Colonic mucosa (tissue), 4 donors: ENCODE data around the gene PPDPF. TPM values are rescaled to one million over a fixed set of nuclear protein-coding genes. Genes with fewer than 3 reads are reported as not detected.

Experiments
- DNase-seq: peaks from one replicate; pipeline ENCODE4 v3.0.0-alpha.2; 2020
- H3K27ac ChIP-seq: fragments of 200-600 bp; one replicate; pipeline ENCODE4 v1.8.0; 2021
- H3K27me3 ChIP-seq: fragments of 200-600 bp; one replicate; pipeline ENCODE4 v1.8.0; 2021
- H3K36me3 ChIP-seq: fragments of 200-600 bp; one replicate; pipeline ENCODE4 v1.8.0; 2021
- H3K4me1 ChIP-seq: fragments of 200-600 bp; one replicate; pipeline ENCODE4 v1.8.0; 2021; ENCODE audit warnings: mild to moderate bottlenecking
- H3K4me3 ChIP-seq: fragments of 200-600 bp; one replicate; pipeline ENCODE4 v1.8.0; 2021
- H3K9ac ChIP-seq, 2 donors: one replicate each; pipeline ENCODE4 v1.7.0; 2013; ENCODE audit warnings: control low read depth in 2 of 2, low read depth in 2 of 2, low read length in 2 of 2
- H3K9me3 ChIP-seq: fragments of 200-600 bp; one replicate; pipeline ENCODE4 v1.8.0; 2021
- intact Hi-C: fragments of 100-400 bp; cut with DNase I; formaldehyde crosslinking; loops from one replicate; pipeline ENCODE4 v1.14.1; 2022
- total RNA-seq, 2 donors: library from RNA; stranded (reverse); fragmentation: NEBNext Ultra II Directional in 1 of 2; extraction: Animal tissue kit (Norgen Biotek cat#: 25700) in 1 of 2; gene quantifications; one replicate each; pipeline ENCODE4 v1.2.1, GENCODE V29; 2021
- TF ChIP-seq, protein P1 (sequence below): fragments of 200-600 bp; IDR thresholded peaks from one replicate; pipeline ENCODE4 v1.8.0; 2022; ENCODE audit warnings: antibody characterized with exemption, mild to moderate bottlenecking
- donor health status: healthy.
- donor health status: DM: no; HTN: no; CAD: no.
- donor health status: DM: no; HTN: no; CAD: no.

PPDPF gene
- total RNA-seq, 2 donors from 2014 or later = 561 to 634 TPM

DNA sequence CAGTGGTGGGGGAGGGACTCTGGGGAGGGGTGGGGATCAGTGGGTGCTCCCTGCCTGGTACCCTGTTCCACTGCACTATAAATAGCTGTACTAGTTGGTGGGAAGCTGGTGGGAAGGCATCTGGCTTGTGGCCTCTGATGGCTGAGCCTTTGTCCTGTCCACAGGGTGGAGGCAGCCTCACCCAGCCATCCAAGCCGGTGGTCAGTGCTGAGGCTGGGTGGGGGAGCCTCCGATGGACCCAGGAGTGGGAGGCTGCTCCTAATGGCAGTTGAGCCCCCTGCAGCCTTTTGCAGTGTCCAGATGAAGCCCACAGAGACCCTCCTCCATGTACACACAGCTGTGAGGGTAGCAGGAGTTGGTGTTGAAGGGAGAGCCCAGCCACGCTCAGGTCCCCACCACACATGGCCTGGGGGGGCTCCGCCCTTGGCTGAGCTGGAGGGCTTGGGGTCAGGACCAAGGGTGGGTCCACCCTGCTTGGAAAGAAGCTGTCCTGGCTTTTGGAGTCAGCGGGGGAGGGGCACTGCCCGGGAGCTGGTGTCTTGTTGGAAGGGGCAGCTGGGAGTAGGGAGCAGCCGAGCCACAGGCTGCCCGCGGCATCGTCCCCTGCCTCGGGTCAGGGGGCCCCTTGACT lies 2.5 kb downstream of the PPDPF start:
- no peak for DNase-seq
- no peaks in the 10 kb centered on the region for H3K27me3 ChIP-seq
- H3K9ac ChIP-seq = no peak overlapping the region
- H3K4me1 ChIP-seq = peaks cover 5% of the 10 kb centered on the region
- TF ChIP-seq, protein P1, sequence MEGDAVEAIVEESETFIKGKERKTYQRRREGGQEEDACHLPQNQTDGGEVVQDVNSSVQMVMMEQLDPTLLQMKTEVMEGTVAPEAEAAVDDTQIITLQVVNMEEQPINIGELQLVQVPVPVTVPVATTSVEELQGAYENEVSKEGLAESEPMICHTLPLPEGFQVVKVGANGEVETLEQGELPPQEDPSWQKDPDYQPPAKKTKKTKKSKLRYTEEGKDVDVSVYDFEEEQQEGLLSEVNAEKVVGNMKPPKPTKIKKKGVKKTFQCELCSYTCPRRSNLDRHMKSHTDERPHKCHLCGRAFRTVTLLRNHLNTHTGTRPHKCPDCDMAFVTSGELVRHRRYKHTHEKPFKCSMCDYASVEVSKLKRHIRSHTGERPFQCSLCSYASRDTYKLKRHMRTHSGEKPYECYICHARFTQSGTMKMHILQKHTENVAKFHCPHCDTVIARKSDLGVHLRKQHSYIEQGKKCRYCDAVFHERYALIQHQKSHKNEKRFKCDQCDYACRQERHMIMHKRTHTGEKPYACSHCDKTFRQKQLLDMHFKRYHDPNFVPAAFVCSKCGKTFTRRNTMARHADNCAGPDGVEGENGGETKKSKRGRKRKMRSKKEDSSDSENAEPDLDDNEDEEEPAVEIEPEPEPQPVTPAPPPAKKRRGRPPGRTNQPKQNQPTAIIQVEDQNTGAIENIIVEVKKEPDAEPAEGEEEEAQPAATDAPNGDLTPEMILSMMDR = no peak
- no peak overlapping the region for H3K27ac ChIP-seq
- intact Hi-C loops = no loop called here
- H3K4me3 ChIP-seq = no peak overlapping the region
- H3K9me3 ChIP-seq = no peaks in the 10 kb centered on the region
- H3K36me3 ChIP-seq = no peaks in the 10 kb centered on the region

DNA sequence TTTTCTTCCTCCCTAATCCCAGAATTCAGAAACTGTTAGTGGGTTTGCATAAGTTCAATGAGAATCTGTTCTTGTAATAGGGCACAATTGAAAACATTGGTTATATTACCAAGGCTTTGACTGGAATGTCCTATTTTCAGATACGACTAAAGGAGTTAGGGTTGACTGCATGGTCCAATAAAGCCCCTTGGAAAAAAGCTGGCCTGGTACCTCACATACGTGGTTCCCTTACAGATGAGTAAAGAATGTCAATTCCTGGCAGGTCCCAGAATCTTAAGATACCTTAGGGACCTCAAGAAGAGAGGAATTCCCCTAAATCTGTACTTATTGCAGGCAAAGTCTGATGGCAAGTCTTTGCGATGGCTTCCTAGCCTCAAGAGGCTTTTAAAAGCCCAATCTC lies 4.6 kb downstream of the PPDPF start:
- Histone ChIP-seq H3K27ac (no peak overlapping the region), H3K27me3 (no peaks in the 10 kb centered on the region), H3K36me3 (no peaks in the 10 kb centered on the region), H3K4me1 (peaks cover 5% of the 10 kb centered on the region), H3K9ac (no peak overlapping the region), H3K4me3 (no peak overlapping the region), H3K9me3 (no peaks in the 10 kb centered on the region)
- intact Hi-C loops = no loop called here
- TF ChIP-seq, protein P1 = no peak
- no peak for DNase-seq

DNA sequence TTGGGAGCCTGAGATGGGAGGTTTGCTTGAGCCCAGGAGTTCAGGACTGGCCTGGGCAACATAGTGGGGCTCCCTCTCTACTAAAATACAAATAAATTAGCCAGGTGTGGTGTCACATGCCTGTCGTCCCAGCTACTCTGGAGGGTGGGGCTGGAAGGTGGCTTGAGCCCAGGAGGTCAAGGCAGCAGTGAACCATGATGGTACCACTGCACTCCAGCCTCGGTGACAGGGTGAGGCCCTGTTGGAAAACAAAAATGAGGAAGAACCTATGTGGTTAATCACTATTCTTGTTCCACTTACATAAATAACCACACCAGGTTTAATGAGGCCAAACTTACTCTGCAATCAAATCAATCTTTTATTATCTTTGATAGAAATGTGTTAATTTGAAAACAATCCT lies 5.4 kb downstream of the PPDPF start:
- H3K27ac ChIP-seq = no peak overlapping the region
- TF ChIP-seq, protein P1 = no peak
- peaks cover 5% of the 10 kb centered on the region for H3K4me1 ChIP-seq
- H3K9me3 ChIP-seq = no peaks in the 10 kb centered on the region
- H3K4me3 ChIP-seq = no peak overlapping the region
- H3K27me3 ChIP-seq = no peaks in the 10 kb centered on the region
- intact Hi-C loops = no loop called here
- H3K9ac ChIP-seq = no peak overlapping the region
- H3K36me3 ChIP-seq = no peaks in the 10 kb centered on the region
- peak; percentile 62 for DNase-seq

DNA sequence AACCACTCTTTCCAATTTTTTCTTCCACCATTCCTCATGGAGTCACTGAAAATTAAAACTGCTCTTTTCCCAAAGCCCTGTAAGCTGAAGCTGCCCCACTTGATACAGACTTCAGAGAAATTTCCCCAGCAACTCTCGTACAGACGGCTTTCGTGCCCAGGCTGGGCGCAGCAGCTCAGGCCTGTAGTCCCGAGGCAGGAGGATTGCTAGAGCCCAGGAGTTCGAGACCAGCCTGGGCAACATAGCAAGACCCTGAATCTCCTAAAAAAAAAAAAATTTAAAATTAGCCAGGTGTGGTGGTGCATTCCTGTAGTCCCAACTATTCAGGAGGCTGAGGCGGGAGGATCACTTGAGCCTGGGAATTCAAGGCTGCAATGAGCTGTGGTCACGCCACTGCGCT lies 6.6 kb downstream of the PPDPF start:
- Histone ChIP-seq H3K4me1 (peaks cover 7% of the 10 kb centered on the region), H3K27me3 (no peaks in the 10 kb centered on the region), H3K36me3 (no peaks in the 10 kb centered on the region), H3K4me3 (no peak overlapping the region), H3K27ac (no peak overlapping the region), H3K9ac (no peak overlapping the region), H3K9me3 (no peaks in the 10 kb centered on the region)
- DNase-seq = no peak
- TF ChIP-seq, protein P1 = no peak
- intact Hi-C loops = no loop called here

DNA sequence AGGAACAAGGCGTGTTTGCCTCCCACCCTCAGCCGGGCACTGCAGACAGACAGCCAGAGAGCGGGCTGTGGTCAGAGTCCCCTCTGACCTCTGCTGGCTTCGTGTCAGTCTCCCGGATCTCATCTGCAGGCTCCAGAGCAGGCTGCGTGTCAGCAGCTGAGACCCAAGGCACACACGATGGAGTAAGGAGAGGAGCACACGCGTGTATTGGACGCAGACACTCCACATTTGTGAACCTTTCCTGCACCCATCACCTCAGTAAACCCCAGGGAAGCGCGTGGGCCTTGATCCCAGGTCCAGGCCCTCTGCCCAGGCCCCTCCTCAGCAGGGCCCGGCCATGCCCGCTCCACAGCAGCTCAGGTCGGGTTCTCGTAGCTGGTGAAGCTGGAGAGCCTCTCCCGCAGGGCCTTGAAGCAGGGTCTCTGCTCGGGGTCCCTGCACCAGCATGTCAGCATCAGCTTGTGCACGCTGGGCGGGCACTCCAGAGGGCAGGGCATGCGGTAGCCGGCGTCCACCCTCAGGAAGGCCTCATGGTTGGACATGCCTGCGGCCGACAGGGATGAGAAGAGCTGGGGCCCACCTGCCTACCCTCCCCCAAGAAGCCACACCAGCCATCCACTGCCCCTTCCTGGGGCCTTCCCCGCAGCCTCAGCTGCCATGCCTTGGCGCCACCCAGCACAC lies 8.8 kb downstream of the PPDPF start:
- no peak for DNase-seq
- H3K9me3 ChIP-seq = no peaks in the 10 kb centered on the region
- no peak overlapping the region for H3K27ac ChIP-seq
- no peaks in the 10 kb centered on the region for H3K36me3 ChIP-seq
- TF ChIP-seq, protein P1 = no peak
- H3K4me3 ChIP-seq = no peak overlapping the region
- peaks cover 7% of the 10 kb centered on the region for H3K4me1 ChIP-seq
- H3K27me3 ChIP-seq = no peaks in the 10 kb centered on the region
- intact Hi-C loops = no loop called here
- H3K9ac ChIP-seq = no peak overlapping the region
